Measurements from ENCODE around the gene FXYD1.

GRCh38 chr19:35160629-35161433 lies 22.2 kb downstream of the FXYD1 start:
- TF ChIP-seq FOXJ3 (CRISPR knock-in tag; IDR thresholded peaks at IDR 0.05; ENCODE audit: borderline replicate concordance) (no peak), TEAD4 (CRISPR knock-in tag; IDR thresholded peaks at IDR 0.05) (no peak)

All from WTC11 (cell line).